SK-N-SH treated with all-trans-retinoic acid at 6 μM for 48 hours (cell line): ENCODE measurements around the gene LRRC53.

Experiments used
- ATAC-seq: fragments of 200-7000 bp; cut with Tn5 transposase; 3 replicates; pipeline ENCODE4 v1.9.1; 2020; ENCODE audit warnings: mild to moderate bottlenecking, moderate library complexity
- ARNTL ChIP-seq: fragments of 450-650 bp; formaldehyde crosslinking; IDR thresholded peaks from 2 replicates; pipeline ENCODE4 v1.5.0; 2020; ENCODE audit warnings: low read depth, mild to moderate bottlenecking, moderate library complexity, borderline replicate concordance
- BACH2 ChIP-seq: fragments of 250-450 bp; sonication (Bioruptor Pico); IDR thresholded peaks from 2 replicates; pipeline ENCODE4 v1.9.0; 2021; ENCODE audit warnings: mild to moderate bottlenecking, borderline replicate concordance
- CSDC2 ChIP-seq: fragments of 250-450 bp; sonication (Bioruptor Pico); IDR thresholded peaks from 2 replicates; pipeline ENCODE4 v1.5.0; 2020; ENCODE audit warnings: mild to moderate bottlenecking, moderate library complexity
- ESRRG ChIP-seq: fragments of 250-450 bp; sonication (Bioruptor Pico); IDR thresholded peaks from 2 replicates; pipeline ENCODE4 v1.6.1; 2021; ENCODE audit warnings: mild to moderate bottlenecking
- GLIS3 ChIP-seq: fragments of 250-450 bp; sonication (Bioruptor Pico); IDR thresholded peaks from 2 replicates; pipeline ENCODE4 v1.5.0; 2020; ENCODE audit warnings: mild to moderate bottlenecking, moderate library complexity
- ISL1 ChIP-seq: fragments of 250-450 bp; sonication (Bioruptor Pico); IDR thresholded peaks from 2 replicates; pipeline ENCODE4 v2.1.2; 2022; ENCODE audit warnings: mild to moderate bottlenecking, moderate library complexity
- OSR1 ChIP-seq: fragments of 250-450 bp; sonication (Bioruptor Pico); IDR thresholded peaks from 2 replicates; pipeline ENCODE4 v1.8.0; 2022; ENCODE audit warnings: moderate library complexity, mild to moderate bottlenecking, inconsistent platforms
- PPARA ChIP-seq: fragments of 250-450 bp; sonication (Bioruptor Pico); IDR thresholded peaks from 2 replicates; pipeline ENCODE4 v1.5.0; 2020; ENCODE audit warnings: mild to moderate bottlenecking, borderline replicate concordance
- RARB ChIP-seq: fragments of 250-450 bp; sonication (Bioruptor Pico); IDR thresholded peaks from 2 replicates; pipeline ENCODE4 v1.8.0; 2021; ENCODE audit warnings: mild to moderate bottlenecking, moderate library complexity
- SNAI2 ChIP-seq: fragments of 250-450 bp; sonication (Bioruptor Pico); IDR thresholded peaks from 2 replicates; pipeline ENCODE4 v1.5.0; 2020; ENCODE audit warnings: mild to moderate bottlenecking, moderate library complexity
- TCF4 ChIP-seq: fragments of 250-450 bp; sonication (Bioruptor Pico); IDR thresholded peaks from 2 replicates; pipeline ENCODE4 v1.8.0; 2021; ENCODE audit warnings: mild to moderate bottlenecking, moderate library complexity, borderline replicate concordance
- TOX ChIP-seq: fragments of 250-450 bp; sonication (Bioruptor Pico); IDR thresholded peaks from 2 replicates; pipeline ENCODE4 v1.8.0; 2021; ENCODE audit warnings: mild to moderate bottlenecking, moderate library complexity, borderline replicate concordance
- ZC3H10 ChIP-seq: fragments of 250-450 bp; sonication (Bioruptor Pico); IDR thresholded peaks from 2 replicates; pipeline ENCODE4 v1.5.1; 2021; ENCODE audit warnings: mild to moderate bottlenecking, moderate library complexity
- ZFP3 ChIP-seq: fragments of 250-450 bp; sonication (Bioruptor Pico); IDR thresholded peaks from 2 replicates; pipeline ENCODE4 v1.5.0; 2020; ENCODE audit warnings: mild to moderate bottlenecking, moderate library complexity
- ZFP30 ChIP-seq: fragments of 450-650 bp; formaldehyde crosslinking; IDR thresholded peaks from 2 replicates; pipeline ENCODE4 v1.5.0; 2022; ENCODE audit warnings: mild to moderate bottlenecking, moderate library complexity
- ZNF565 ChIP-seq: fragments of 450-650 bp; formaldehyde crosslinking; conservative IDR thresholded peaks from 2 replicates; pipeline ENCODE4 v1.5.0; 2020; ENCODE audit warnings: low read depth, mild to moderate bottlenecking, moderate library complexity
- ZNF70 ChIP-seq: fragments of 450-650 bp; formaldehyde crosslinking; IDR thresholded peaks from 2 replicates; pipeline ENCODE4 v1.5.0; 2020; ENCODE audit warnings: mild to moderate bottlenecking, moderate library complexity
- ZNF8 ChIP-seq: fragments of 450-650 bp; formaldehyde crosslinking; IDR thresholded peaks from 2 replicates; pipeline ENCODE4 v1.5.0; 2020; ENCODE audit warnings: mild to moderate bottlenecking, moderate library complexity
- TF ChIP-seq, protein P1 (sequence below): fragments of 250-450 bp; sonication (Bioruptor Pico); IDR thresholded peaks from 2 replicates; pipeline ENCODE4 v1.5.0; 2020; ENCODE audit warnings: mild to moderate bottlenecking, moderate library complexity
- TF ChIP-seq, protein P2 (sequence below): fragments of 250-450 bp; sonication (Bioruptor Pico); IDR thresholded peaks from 2 replicates; pipeline ENCODE4 v1.8.0; 2021; ENCODE audit warnings: low read depth, mild to moderate bottlenecking, moderate library complexity, borderline replicate concordance
- TF ChIP-seq, protein P3 (sequence below): fragments of 250-450 bp; sonication (Bioruptor Pico); IDR thresholded peaks from 2 replicates; pipeline ENCODE4 v1.5.1; 2021; ENCODE audit warnings: mild to moderate bottlenecking, moderate library complexity

Gene LRRC53

DNA sequence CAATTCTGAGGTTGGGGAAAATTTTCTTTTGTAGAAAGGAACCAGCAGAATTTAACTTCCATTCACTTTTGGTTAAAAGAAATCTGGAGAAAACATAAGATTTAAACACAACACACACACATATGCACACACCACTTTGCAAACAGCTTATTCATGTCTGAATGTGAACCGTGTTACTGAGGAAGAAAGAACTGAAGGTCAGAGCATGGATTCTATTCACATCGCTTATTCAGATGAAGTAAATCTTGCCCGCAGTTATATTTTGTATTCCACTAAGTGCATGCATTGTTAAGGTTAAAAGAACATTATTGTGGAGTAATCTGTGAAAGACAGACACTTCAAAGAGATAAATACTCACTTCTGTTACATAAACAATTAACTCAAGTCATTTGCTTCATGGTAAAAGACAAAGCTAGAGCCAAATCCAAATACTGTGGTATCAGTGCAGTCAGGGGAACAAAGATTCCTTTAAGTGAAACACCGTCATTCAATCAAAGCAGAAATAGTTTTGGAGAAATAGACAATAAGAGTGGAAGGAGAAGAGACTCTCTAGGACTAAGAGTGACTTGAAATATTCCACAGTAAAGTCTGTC, 82.0 kb downstream of the LRRC53 start:
- TF ChIP-seq RARB (CRISPR knock-in tag), result no peak

DNA sequence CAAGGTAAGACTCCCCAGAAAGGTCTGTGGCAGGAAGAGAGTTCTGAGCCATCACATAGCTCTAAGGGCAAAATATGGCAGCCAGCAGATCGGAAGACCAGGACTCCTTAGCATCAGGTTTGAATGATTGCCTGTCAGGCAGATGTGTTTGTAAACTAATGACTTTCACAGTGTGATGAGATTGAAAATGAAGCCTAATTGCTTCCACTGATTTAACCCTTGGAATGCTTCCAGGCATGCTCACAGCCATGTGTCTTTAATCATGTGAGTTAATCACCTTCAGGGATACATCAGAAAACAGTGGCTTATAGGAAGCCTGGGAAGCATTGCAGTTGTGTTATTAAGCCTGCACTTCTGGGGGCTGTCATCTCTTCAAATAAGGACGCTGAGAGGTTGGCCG, 82.8 kb downstream of the LRRC53 start:
- TF ChIP-seq ZNF565 (no peak), GLIS3 (CRISPR knock-in tag) (no peak), ZC3H10 (CRISPR knock-in tag) (no peak), ESRRG (CRISPR knock-in tag) (no peak), ARNTL (CRISPR knock-in tag) (no peak)
- ATAC-seq, result no peak

More for the DNA sequence above, 82.0 kb downstream of the LRRC53 start:
- ATAC-seq, result no peak

DNA sequence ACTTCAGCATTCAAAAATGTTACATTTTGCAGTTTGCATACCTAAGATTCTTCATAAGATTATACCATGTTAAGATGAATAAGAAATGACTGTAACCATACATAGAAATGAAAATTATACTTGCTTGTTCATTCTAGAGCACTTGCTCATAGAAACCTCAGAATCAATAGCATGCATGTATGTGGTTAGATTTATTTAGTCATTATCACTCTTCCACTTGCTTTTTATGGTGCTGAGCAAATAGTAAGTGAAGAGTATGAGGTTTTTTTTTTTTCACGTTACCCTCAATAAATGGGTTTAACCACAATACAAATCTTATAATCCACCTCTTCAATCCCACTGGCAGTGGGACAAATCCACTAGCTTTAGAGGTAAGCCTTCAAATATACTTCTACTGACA, 84.7 kb downstream of the LRRC53 start:
- no peak for ATAC-seq

DNA sequence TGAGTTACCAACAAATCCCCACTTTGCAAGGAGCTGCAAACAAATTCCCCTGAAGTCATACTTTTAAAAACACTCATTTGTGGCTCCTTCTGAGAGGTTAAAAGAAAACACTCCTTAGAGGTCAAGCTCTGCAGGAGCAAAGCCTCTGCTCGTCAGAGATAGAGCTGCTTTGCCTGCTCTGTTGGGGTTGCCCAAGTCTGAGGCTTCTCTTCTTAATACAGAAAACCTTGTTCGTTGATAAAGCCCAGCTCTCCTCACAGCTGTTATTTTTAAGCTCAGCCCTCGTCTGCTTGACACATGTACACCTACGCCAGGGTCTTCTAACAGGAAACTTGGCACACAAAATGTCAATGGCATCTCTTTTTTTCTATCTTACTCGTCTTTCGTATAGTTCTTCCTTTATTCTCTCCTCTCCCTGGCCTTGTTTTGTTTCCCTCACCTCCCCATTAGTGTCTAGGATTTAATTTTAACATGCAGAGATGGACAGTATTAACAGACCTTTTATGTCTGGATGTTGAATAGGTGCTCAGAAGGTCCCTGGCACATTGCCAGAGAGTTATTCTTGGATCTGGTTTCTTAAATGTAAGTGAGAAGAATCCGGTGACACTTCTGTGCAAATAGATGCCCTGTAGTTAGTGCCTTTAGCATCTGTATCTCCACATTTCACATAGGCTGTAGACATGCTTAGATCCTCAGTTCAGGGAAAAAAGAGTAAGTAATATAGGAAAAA, 86.0 kb downstream of the LRRC53 start:
- ATAC-seq, result no peak
- TF ChIP-seq ISL1 (CRISPR knock-in tag), result no peak
- TF ChIP-seq, protein P1, sequence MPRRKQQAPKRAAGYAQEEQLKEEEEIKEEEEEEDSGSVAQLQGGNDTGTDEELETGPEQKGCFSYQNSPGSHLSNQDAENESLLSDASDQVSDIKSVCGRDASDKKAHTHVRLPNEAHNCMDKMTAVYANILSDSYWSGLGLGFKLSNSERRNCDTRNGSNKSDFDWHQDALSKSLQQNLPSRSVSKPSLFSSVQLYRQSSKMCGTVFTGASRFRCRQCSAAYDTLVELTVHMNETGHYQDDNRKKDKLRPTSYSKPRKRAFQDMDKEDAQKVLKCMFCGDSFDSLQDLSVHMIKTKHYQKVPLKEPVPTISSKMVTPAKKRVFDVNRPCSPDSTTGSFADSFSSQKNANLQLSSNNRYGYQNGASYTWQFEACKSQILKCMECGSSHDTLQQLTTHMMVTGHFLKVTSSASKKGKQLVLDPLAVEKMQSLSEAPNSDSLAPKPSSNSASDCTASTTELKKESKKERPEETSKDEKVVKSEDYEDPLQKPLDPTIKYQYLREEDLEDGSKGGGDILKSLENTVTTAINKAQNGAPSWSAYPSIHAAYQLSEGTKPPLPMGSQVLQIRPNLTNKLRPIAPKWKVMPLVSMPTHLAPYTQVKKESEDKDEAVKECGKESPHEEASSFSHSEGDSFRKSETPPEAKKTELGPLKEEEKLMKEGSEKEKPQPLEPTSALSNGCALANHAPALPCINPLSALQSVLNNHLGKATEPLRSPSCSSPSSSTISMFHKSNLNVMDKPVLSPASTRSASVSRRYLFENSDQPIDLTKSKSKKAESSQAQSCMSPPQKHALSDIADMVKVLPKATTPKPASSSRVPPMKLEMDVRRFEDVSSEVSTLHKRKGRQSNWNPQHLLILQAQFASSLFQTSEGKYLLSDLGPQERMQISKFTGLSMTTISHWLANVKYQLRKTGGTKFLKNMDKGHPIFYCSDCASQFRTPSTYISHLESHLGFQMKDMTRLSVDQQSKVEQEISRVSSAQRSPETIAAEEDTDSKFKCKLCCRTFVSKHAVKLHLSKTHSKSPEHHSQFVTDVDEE, result no peak
- TF ChIP-seq PPARA (CRISPR knock-in tag), result no peak
- TF ChIP-seq, protein P2, sequence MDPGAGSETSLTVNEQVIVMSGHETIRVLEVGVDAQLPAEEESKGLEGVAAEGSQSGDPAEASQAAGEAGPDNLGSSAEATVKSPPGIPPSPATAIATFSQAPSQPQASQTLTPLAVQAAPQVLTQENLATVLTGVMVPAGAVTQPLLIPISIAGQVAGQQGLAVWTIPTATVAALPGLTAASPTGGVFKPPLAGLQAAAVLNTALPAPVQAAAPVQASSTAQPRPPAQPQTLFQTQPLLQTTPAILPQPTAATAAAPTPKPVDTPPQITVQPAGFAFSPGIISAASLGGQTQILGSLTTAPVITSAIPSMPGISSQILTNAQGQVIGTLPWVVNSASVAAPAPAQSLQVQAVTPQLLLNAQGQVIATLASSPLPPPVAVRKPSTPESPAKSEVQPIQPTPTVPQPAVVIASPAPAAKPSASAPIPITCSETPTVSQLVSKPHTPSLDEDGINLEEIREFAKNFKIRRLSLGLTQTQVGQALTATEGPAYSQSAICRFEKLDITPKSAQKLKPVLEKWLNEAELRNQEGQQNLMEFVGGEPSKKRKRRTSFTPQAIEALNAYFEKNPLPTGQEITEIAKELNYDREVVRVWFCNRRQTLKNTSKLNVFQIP, result no peak
- TF ChIP-seq OSR1 (CRISPR knock-in tag), result no peak
- TF ChIP-seq, protein P3, sequence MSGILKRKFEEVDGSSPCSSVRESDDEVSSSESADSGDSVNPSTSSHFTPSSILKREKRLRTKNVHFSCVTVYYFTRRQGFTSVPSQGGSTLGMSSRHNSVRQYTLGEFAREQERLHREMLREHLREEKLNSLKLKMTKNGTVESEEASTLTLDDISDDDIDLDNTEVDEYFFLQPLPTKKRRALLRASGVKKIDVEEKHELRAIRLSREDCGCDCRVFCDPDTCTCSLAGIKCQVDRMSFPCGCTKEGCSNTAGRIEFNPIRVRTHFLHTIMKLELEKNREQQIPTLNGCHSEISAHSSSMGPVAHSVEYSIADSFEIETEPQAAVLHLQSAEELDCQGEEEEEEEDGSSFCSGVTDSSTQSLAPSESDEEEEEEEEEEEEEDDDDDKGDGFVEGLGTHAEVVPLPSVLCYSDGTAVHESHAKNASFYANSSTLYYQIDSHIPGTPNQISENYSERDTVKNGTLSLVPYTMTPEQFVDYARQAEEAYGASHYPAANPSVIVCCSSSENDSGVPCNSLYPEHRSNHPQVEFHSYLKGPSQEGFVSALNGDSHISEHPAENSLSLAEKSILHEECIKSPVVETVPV (CRISPR knock-in tag), result no peak
- no peak for TF ChIP-seq TOX (CRISPR knock-in tag)
- no peak for TF ChIP-seq TCF4 (CRISPR knock-in tag)
- TF ChIP-seq ZFP3 (CRISPR knock-in tag), result no peak
- TF ChIP-seq ZNF8 (CRISPR knock-in tag), result no peak
- TF ChIP-seq BACH2 (CRISPR knock-in tag), result no peak
- no peak for TF ChIP-seq CSDC2 (CRISPR knock-in tag)
- TF ChIP-seq SNAI2 (CRISPR knock-in tag), result no peak
- TF ChIP-seq, all 23 proteins: peak for 0

More for the DNA sequence above, 84.7 kb downstream of the LRRC53 start:
- TF ChIP-seq, protein P2, result no peak
- TF ChIP-seq ZNF70 (CRISPR knock-in tag) (no peak), ZC3H10 (CRISPR knock-in tag) (no peak), ISL1 (CRISPR knock-in tag) (no peak), RARB (CRISPR knock-in tag) (no peak), ZFP3 (CRISPR knock-in tag) (no peak), PPARA (CRISPR knock-in tag) (no peak), ZFP30 (no peak), TCF4 (CRISPR knock-in tag) (no peak), BACH2 (CRISPR knock-in tag) (no peak), ARNTL (CRISPR knock-in tag) (no peak), ESRRG (CRISPR knock-in tag) (no peak), ZNF565 (no peak), SNAI2 (CRISPR knock-in tag) (no peak), OSR1 (CRISPR knock-in tag) (no peak)
- TF ChIP-seq, protein P3 (CRISPR knock-in tag), result no peak
- TF ChIP-seq, all 23 proteins: peak for 0
